Left ventricle myocardium superior (tissue), 1 donor: Measurements from ENCODE around the gene PEX1. TPM values are rescaled to one million over a fixed set of nuclear protein-coding genes. Genes with fewer than 3 reads are reported as not detected.
A peak's percentile ranks its signal among the peaks of the same experiment; 100 is the strongest.
"Not testable (repeated sequence)": the region's sequence is repeated elsewhere in the genome, so short reads cannot be mapped to it uniquely, and the experiment has no call there.

Experiments
- ATAC-seq: fragments of 200-7000 bp; cut with Tn5 transposase; one replicate; pipeline ENCODE4 v1.9.1; 2020; ENCODE audit warnings: mild to moderate bottlenecking, moderate library complexity
- DNase-seq: peaks from one replicate; pipeline ENCODE4 v3.0.0-alpha.2; 2020
- intact Hi-C: fragments of 100-400 bp; cut with micrococcal nuclease; formaldehyde crosslinking; loops from one replicate; pipeline ENCODE4 v1.11.0; 2022
- total RNA-seq: library from RNA; stranded (reverse); fragmentation: NEBNext Ultra II Directional; extraction: Animal tissue kit (Norgen Biotek cat#: 25700); gene quantifications from one replicate; pipeline ENCODE4 v1.2.1, GENCODE V29; 2021
- donor health status: DM: no; HTN: yes; CAD: no; lungs with severe emphysema.

Gene PEX1
- total RNA-seq, 1 donor from 2014 or later = 15.0 TPM

GRCh38 chr7:92468589-92468988 is 59.7 kb downstream of the PEX1 start:
- DNase-seq, intact Hi-C loops, ATAC-seq: not testable (repeated sequence)

GRCh38 chr7:92466682-92467081 is 61.6 kb downstream of the PEX1 start:
- no peak for ATAC-seq
- DNase-seq = no peak
- intact Hi-C loops = no loop called here

GRCh38 chr7:92464515-92464914 is 63.8 kb downstream of the PEX1 start:
- ATAC-seq (no peak), DNase-seq (no peak)
- intact Hi-C loops = no loop called here

GRCh38 chr7:92462560-92462959 is 65.8 kb downstream of the PEX1 start:
- no peak for DNase-seq
- no peak for ATAC-seq
- intact Hi-C loops = no loop called here

- DNase-seq (no peak), ATAC-seq (peak; percentile 19)
- intact Hi-C loops = no loop called here
Measured at GRCh38 chr7:92461027-92462003, 67.0 kb downstream of the PEX1 start.

GRCh38 chr7:92460510-92460909 is 67.8 kb downstream of the PEX1 start:
- intact Hi-C loops = no loop called here
- DNase-seq = no peak
- ATAC-seq = no peak

GRCh38 chr7:92460109-92460508 is 68.2 kb downstream of the PEX1 start:
- DNase-seq (no peak), ATAC-seq (no peak)
- intact Hi-C loops = no loop called here

GRCh38 chr7:92456236-92456635 is 72.1 kb downstream of the PEX1 start:
- DNase-seq (no peak), ATAC-seq (no peak)
- intact Hi-C loops = no loop called here

GRCh38 chr7:92451645-92452044 is 76.7 kb downstream of the PEX1 start:
- intact Hi-C loops = no loop called here
- ATAC-seq (no peak), DNase-seq (no peak)

- DNase-seq (peak; percentile 46), ATAC-seq (peak; percentile 24)
- intact Hi-C loops = no loop called here
Measured at GRCh38 chr7:92448205-92448747, 80.0 kb downstream of the PEX1 start.

- ATAC-seq (peak; percentile 99), DNase-seq (peak; percentile 93)
- intact Hi-C loops = no loop called here
Measured at GRCh38 chr7:92447345-92448204, 80.7 kb downstream of the PEX1 start, which contains the start of gene GATAD1. Gene GATAD1, plus strand, starts transcription at chr7:92447482. Its CDS starts 248 bp downstream, at chr7:92447730.

GRCh38 chr7:92446869-92447344 is 81.4 kb downstream of the PEX1 start:
- intact Hi-C loops = no loop called here
- DNase-seq (no peak), ATAC-seq (no peak)

- ATAC-seq, intact Hi-C loops, DNase-seq: not testable (repeated sequence)
Measured at GRCh38 chr7:92442720-92443119, 85.6 kb downstream of the PEX1 start.

- DNase-seq (no peak), ATAC-seq (no peak)
- intact Hi-C loops = no loop called here
Measured at GRCh38 chr7:92437956-92438491, 90.3 kb downstream of the PEX1 start.

Other genes starting within 250 kb of the PEX1 start
- gene GATAD1, start 81.0 kb downstream of the PEX1 start, total RNA-seq = 13.1 TPM
- not detected for gene ERVW-1, start 50.6 kb downstream of the PEX1 start, total RNA-seq
- gene RBM48, start 275 bp upstream of the PEX1 start, total RNA-seq = 14.4 TPM
- gene FAM133B, start 61.9 kb upstream of the PEX1 start, total RNA-seq = 14.8 TPM